SU-DHL-6 (cell line): ENCODE results near the gene MARCKSL1.

Source experiments
- H2AFZ ChIP-seq: fragments of 200-600 bp; sonication (generic); 2 replicates; pipeline ENCODE4 v1.6.1; 2014; ENCODE audit warnings: low read depth, mild to moderate bottlenecking, moderate library complexity, mixed read lengths, antibody characterized with exemption, low read length; ENCODE audit not compliant: severe bottlenecking
- H3F3A ChIP-seq: fragments of 200-600 bp; shearing (Covaris generic); 2 replicates; pipeline ENCODE4 v1.6.0; 2016; ENCODE audit warnings: antibody characterized with exemption, mild to moderate bottlenecking; ENCODE audit not compliant: insufficient read depth
- H3K27ac ChIP-seq: fragments of 200-600 bp; sonication (generic); 2 replicates; pipeline ENCODE4 v1.5.1; 2016; ENCODE audit warnings: low read depth, mild to moderate bottlenecking, low read length, moderate library complexity, mixed read lengths
- H3K27me3 ChIP-seq: fragments of 200-600 bp; sonication (generic), shearing (Covaris generic); 2 replicates; pipeline ENCODE4 v1.6.0; 2014; ENCODE audit warnings: mild to moderate bottlenecking, low read length
- H3K36me3 ChIP-seq: fragments of 200-600 bp; sonication (generic); 2 replicates; pipeline ENCODE4 v1.6.1; 2014; ENCODE audit warnings: mild to moderate bottlenecking, low read length, mixed read lengths
- H3K4me2 ChIP-seq: fragments of 300-600, 200-600 bp; shearing (Covaris generic), sonication (generic); 2 replicates; pipeline ENCODE4 v1.6.0; 2014; ENCODE audit warnings: low read length, low read depth, mild to moderate bottlenecking; ENCODE audit not compliant: poor library complexity, severe bottlenecking
- H3K4me3 ChIP-seq: fragments of 200-600 bp; sonication (generic); 2 replicates; pipeline ENCODE4 v1.5.1; 2014; ENCODE audit warnings: antibody characterized with exemption, low read length, mild to moderate bottlenecking, mixed read lengths; ENCODE audit not compliant: insufficient read depth, poor library complexity, severe bottlenecking
- H3K79me2 ChIP-seq: fragments of 200-600 bp; sonication (generic); 2 replicates; pipeline ENCODE4 v1.6.1; 2014; ENCODE audit warnings: mild to moderate bottlenecking, low read length, moderate library complexity; ENCODE audit not compliant: insufficient read depth
- H3K9ac ChIP-seq: fragments of 200-600 bp; sonication (generic); 2 replicates; pipeline ENCODE4 v1.7.0; 2014; ENCODE audit warnings: mild to moderate bottlenecking, low read length
- H3K9me2 ChIP-seq: fragments of 200-600 bp; sonication (generic); replicated peaks from 2 replicates; pipeline ENCODE4 v1.6.1; 2014; ENCODE audit warnings: low read length; ENCODE audit not compliant: insufficient read depth
- H3K9me3 ChIP-seq: fragments of 200-600 bp; sonication (generic); 2 replicates; pipeline ENCODE4 v1.6.1; 2014; ENCODE audit warnings: low read length, mixed read lengths; ENCODE audit not compliant: insufficient read depth
- H4K20me1 ChIP-seq: fragments of 200-600 bp; sonication (generic); 2 replicates; pipeline ENCODE4 v1.6.1; 2014; ENCODE audit warnings: low read depth, mild to moderate bottlenecking, antibody characterized with exemption, low read length, moderate library complexity, mixed read lengths
- EZH2phosphoT487 ChIP-seq: fragments of 200-600 bp; sonication (generic), shearing (Covaris generic); conservative IDR thresholded peaks from 2 replicates; pipeline ENCODE4 v1.6.1; 2018; ENCODE audit warnings: mild to moderate bottlenecking, antibody characterized with exemption, low read length, moderate library complexity, mixed read lengths
- TF ChIP-seq, protein P1 (sequence below): fragments of 200-600 bp; sonication (generic); IDR thresholded peaks from one replicate; pipeline ENCODE4 v1.5.1; 2017; ENCODE audit warnings: antibody characterized with exemption, mild to moderate bottlenecking, low read length, moderate library complexity; ENCODE audit not compliant: insufficient read depth, poor library complexity, severe bottlenecking

MARCKSL1 gene, protein sequence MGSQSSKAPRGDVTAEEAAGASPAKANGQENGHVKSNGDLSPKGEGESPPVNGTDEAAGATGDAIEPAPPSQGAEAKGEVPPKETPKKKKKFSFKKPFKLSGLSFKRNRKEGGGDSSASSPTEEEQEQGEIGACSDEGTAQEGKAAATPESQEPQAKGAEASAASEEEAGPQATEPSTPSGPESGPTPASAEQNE

DNA sequence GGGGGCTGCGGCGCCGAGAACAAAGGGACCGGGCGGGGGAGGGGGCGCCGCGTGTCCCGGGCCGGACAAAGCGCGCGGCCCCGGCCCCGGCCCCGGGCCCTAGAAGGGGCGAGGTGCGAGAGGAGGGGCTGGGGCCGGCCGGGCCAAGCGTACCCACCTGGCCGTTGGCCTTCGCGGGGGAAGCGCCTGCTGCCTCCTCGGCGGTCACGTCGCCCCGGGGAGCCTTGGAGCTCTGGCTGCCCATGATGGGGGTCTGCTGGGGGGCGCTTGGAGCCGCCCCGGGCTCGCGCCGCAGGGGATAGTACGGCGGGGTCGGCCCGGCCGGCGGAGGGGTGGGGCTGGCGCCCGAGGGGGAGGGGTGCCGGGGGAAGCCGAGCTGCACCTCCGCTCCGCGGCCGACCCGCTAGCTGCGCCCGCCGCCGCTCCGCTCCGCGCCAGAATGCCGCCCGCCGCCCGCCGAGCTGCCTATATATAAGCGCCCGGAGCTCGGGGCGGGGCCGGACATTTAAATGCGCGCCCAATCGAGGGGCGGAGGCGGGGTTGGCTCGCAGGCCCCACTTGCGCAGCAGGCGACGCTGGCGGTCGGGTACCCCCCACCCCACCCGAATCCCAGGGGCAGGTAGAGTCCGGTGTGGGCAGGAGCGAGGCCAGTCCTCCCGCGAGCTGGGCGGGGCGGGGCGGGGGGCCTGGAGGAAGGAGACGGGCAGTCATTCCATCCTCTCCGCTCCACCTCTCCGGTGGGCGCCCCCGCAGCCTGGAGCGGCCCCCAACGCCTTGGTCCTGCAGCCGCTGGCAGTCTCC, at the start of gene MARCKSL1:
TSS of gene MARCKSL1 (minus strand) at position 444 of the 801 bp plus-strand sequence. CDS start at position 244, 200 bp downstream.
- Histone ChIP-seq H4K20me1 (no peaks in the 10 kb centered on the region), H3K4me2 (peak within 1 kb of the TSS; percentile 62), H3K9me2 (no peaks in the 10 kb centered on the region), H3K9ac (peak within 1 kb of the TSS; percentile 66), H3K27me3 (no peaks in the 10 kb centered on the region), H3K4me3 (peak within 1 kb of the TSS; percentile 91), H3K79me2 (peaks cover 10% of the 10 kb centered on the region; the same call in 1 of the 2 replicates), H3K36me3 (no peaks in the 10 kb centered on the region; the same call in 1 of the 2 replicates), H3K27ac (peak within 1 kb of the TSS; percentile 68), H2AFZ (no peak within 1 kb of the TSS), H3K9me3 (no peaks in the 10 kb centered on the region), H3F3A (peaks cover 39% of the 10 kb centered on the region)
- TF ChIP-seq, protein P1, sequence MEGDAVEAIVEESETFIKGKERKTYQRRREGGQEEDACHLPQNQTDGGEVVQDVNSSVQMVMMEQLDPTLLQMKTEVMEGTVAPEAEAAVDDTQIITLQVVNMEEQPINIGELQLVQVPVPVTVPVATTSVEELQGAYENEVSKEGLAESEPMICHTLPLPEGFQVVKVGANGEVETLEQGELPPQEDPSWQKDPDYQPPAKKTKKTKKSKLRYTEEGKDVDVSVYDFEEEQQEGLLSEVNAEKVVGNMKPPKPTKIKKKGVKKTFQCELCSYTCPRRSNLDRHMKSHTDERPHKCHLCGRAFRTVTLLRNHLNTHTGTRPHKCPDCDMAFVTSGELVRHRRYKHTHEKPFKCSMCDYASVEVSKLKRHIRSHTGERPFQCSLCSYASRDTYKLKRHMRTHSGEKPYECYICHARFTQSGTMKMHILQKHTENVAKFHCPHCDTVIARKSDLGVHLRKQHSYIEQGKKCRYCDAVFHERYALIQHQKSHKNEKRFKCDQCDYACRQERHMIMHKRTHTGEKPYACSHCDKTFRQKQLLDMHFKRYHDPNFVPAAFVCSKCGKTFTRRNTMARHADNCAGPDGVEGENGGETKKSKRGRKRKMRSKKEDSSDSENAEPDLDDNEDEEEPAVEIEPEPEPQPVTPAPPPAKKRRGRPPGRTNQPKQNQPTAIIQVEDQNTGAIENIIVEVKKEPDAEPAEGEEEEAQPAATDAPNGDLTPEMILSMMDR: no peak
- TF ChIP-seq EZH2phosphoT487: no peak

DNA sequence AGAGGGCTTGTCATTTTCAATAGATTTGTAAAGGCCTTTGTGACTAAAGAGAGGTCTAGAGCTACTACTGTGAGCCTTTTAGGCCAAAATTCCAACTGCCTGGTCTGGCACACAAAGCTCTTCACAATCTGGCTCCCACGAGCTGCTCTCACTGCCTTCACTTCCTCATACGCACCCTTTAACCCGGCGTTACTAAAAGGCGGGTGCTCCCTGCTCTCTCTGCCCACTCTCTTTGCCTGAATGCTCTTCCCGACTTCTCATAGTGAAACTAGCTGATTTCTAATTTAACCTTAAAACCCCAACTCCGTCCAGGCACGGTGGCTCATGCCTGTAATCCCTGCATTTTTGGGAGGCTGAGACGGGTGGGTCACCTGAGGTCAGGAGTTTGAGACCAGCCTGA, 44.0 kb upstream of the MARCKSL1 start:
- Histone ChIP-seq H3K9me2 (no peaks in the 10 kb centered on the region), H3K36me3 (no peaks in the 10 kb centered on the region), H3K79me2 (no peaks in the 10 kb centered on the region), H3K4me2 (no peak overlapping the region), H3K4me3 (no peak overlapping the region), H3K27ac (no peak overlapping the region), H3K27me3 (no peaks in the 10 kb centered on the region), H3K9ac (no peak overlapping the region), H2AFZ (no peak overlapping the region), H3K9me3 (no peaks in the 10 kb centered on the region), H3F3A (no peaks in the 10 kb centered on the region; the same call in 1 of the 2 replicates), H4K20me1 (no peaks in the 10 kb centered on the region)
- TF ChIP-seq, protein P1: no peak
- no peak for TF ChIP-seq EZH2phosphoT487

DNA sequence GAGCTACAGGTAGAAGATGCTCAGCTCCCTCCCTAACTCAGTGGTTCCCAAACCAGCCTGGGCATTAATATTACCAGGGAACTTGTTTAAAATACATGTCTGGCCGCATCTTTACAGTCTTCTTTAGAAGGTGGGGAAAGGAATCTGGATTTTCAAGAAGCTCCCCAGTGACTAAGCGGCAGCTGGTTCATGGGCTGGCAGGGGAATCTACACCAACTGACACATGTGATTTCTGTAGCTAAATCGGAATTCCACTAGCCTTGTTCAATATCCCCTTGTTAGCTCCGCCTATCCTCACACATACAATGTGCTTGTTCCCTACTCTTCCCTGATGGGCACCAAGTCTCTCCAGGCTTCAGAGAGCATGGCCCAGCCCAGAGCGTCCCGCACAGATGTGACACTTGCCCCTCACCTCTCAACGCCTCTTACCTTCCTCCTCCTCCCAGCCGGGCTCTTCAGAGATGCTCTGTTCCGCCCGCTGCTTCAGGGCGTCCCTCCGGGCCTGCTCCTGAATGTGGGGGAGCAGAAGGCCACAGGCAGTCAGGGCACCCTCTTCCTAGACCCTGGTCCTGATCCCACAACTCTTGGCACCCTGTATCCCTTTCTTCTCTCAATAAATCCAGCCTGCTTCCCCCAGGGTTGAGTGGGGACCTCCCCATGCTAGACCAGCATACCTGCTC, 41.6 kb upstream of the MARCKSL1 start:
- Histone ChIP-seq H3K36me3 (no peaks in the 10 kb centered on the region), H3K9ac (no peak overlapping the region), H3K27ac (no peak overlapping the region), H3K9me2 (no peaks in the 10 kb centered on the region), H3K4me3 (no peak overlapping the region), H3K79me2 (no peaks in the 10 kb centered on the region), H4K20me1 (no peaks in the 10 kb centered on the region), H2AFZ (no peak overlapping the region), H3K4me2 (no peak overlapping the region), H3K27me3 (no peaks in the 10 kb centered on the region), H3K9me3 (no peaks in the 10 kb centered on the region), H3F3A (no peaks in the 10 kb centered on the region)
- no peak for TF ChIP-seq EZH2phosphoT487
- TF ChIP-seq, protein P1: no peak
